NCI-H82 treated with DMSO at 0.1 percent for 48 hours (cell line): Measurements from ENCODE around the gene GOLGA6A.

Experiments used
- DNase-seq: peaks from one replicate; lab custom pipeline; 2025; ENCODE audit not compliant: unreplicated experiment; lab: John Stamatoyannopoulos, UW

The GOLGA6A gene

GRCh38 chr15:74037171-74038117, 44.9 kb downstream of the GOLGA6A start:
- DNase-seq = no peak

- no peak for DNase-seq
These were observed 45.8 kb downstream of the GOLGA6A start for GRCh38 chr15:74036271-74037170.

DNA sequence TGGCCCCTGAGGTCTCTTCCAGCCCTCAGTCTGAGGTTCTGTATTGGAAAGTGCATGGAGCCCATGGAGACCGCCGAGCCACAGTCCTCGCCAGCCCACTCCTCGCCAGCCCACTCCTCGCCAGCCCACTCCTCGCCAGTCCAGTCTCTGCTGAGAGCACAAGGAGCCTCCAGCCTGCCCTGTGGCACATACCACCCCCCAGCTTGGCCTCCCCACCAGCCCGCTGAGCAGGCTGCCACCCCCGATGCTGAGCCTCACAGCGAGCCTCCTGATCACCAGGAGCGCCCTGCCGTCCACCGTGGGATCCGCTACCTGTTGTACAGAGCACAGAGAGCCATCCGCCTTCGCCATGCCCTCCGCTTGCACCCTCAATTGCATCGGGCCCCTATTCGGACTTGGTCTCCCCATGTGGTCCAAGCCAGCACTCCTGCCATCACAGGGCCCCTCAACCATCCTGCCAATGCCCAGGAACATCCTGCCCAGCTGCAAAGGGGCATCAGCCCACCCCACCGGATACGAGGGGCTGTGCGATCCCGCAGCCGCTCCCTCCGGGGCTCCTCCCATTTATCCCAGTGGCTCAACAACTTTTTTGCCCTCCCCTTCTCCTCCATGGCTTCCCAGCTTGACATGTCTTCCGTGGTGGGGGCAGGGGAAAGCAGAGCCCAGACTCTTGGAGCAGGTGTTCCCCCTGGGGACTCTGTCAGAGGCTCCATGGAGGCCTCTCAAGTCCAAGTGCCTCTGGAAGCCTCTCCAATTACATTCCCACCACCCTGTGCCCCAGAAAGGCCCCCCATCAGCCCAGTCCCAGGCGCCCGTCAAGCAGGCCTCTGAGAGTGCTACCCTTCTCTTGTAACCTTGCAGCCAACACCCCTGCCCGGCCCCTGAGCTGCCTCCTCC, 47.0 kb downstream of the GOLGA6A start:
- no peak for DNase-seq

DNA sequence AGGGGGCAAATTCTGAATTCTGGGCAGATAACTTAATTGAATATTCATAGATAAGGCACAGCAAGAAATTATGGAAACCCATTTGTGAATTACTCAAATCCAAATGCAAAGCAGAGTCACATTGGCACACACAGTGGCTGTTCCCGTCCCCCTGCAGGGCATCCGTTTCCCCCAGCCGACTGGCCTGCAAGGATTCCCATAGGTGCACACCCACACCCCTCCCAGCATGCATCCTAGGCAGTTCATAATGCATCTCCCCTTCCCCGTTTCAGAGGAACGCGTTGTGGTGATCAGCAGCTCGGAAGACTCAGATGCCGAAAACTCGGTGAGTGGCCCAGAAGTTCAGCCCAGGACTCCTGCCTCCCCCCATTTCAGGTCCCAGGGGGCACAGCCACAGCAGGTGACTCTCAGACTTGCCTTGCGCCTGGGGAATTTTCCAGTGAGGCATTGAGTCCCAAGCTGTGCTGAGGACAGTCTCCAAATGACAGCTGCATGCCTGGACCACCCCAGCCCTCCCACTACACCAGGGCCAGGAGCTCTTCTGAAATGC, 48.1 kb downstream of the GOLGA6A start:
- no peak for DNase-seq

DNA sequence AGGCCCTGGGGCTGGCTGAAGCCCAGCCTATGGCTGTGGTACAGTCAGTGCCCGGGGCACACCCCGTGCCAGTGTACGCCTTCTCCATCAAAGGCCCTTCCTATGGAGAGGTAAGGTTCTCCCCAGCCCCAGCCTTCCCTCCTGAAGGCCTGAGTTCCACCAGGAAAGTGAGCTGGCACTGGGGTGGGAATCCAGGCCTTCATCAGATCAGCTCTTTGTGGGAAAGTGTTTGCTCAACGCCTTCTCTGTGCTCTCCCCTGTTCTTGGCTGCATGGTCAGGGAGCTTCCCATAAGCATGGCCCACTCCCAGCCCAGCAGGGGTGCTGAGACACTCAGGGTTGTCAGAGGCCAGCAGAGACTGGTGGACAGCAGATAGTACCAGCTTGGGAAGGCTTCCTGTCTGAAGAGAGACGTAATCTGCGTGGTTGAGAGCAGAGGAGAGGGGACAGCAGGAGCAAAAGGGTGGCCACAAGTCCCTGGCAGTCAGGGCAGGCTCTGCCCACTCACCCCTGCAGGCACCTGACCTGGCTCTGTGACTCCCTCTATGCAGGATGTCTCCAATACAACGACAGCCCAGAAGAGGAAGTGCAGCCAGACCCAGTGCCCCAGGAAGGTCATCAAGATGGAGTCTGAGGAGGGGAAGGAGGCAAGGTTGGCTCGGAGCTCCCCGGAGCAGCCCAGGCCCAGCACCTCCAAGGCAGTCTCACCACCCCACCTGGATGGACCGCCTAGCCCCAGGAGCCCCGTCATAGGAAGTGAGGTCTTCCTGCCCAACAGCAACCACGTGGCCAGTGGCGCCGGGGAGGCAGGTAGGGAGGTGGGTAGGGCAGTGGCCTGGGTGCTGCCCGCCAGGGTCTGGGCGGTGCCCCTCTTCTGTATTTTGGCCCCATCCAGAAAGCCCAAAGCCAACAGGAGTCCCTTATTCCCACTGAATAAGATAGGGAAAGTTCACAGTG, 49.5 kb downstream of the GOLGA6A start:
- DNase-seq = no peak

GRCh38 chr15:74032046-74032445, 50.3 kb downstream of the GOLGA6A start:
- no peak for DNase-seq

- DNase-seq = no peak
These were observed 53.7 kb downstream of the GOLGA6A start for GRCh38 chr15:74028646-74029045.

DNA sequence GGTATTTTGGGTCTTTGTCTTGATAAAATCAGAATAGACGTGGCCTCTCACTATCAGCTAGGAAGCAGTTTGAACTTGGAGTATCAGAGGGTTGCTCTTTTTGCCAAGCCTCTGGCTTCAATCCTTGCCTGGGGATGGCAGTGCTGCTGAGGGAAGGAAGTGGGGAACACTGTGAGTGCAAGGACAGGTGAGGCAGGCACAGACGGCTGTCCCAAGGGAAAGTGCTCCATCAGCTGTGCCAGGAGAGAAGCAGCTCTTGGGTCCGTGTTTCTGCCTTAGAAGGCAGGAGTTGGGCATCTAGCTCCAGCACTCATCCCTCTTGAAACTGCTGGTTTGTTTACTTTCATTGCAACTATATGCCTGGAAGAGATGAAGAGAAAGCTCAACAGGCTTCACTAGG, 54.7 kb downstream of the GOLGA6A start:
- no peak for DNase-seq

GRCh38 chr15:74025436-74025835, 56.9 kb downstream of the GOLGA6A start:
- DNase-seq = no peak

- no peak for DNase-seq
These were observed 57.7 kb downstream of the GOLGA6A start for GRCh38 chr15:74024687-74025086.

DNA sequence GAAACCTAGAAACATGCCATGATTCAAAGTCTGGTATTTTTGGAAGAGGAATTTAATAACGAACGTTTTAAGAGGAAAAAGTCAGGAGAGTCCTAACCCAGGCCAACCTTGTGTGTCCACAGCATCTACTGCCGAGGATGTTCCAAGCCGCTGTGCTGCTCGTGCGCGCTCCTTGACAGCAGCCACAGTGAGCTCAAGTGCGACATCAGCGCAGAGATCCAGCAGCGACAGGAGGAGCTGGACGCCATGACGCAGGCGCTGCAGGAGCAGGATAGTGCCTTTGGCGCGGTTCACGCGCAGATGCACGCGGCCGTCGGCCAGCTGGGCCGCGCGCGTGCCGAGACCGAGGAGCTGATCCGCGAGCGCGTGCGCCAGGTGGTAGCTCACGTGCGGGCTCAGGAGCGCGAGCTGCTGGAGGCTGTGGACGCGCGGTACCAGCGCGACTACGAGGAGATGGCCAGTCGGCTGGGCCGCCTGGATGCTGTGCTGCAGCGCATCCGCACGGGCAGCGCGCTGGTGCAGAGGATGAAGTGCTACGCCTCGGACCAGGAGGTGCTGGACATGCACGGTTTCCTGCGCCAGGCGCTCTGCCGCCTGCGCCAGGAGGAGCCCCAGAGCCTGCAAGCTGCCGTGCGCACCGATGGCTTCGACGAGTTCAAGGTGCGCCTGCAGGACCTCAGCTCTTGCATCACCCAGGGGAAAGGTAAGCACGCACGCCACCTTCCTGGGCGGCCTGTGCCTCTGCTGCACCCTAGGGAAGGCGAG, 59.5 kb downstream of the GOLGA6A start:
- no peak for DNase-seq
